GM12801 (cell line): Measurements from ENCODE around the gene RPH3AL.

Experiments used
- CTCF ChIP-seq: IDR thresholded peaks from one replicate; pipeline ENCODE4 v1.5.1; 2011; ENCODE audit warnings: control low read depth; ENCODE audit not compliant: insufficient read length; ENCODE audit errors: extremely low read depth

Gene RPH3AL

DNA sequence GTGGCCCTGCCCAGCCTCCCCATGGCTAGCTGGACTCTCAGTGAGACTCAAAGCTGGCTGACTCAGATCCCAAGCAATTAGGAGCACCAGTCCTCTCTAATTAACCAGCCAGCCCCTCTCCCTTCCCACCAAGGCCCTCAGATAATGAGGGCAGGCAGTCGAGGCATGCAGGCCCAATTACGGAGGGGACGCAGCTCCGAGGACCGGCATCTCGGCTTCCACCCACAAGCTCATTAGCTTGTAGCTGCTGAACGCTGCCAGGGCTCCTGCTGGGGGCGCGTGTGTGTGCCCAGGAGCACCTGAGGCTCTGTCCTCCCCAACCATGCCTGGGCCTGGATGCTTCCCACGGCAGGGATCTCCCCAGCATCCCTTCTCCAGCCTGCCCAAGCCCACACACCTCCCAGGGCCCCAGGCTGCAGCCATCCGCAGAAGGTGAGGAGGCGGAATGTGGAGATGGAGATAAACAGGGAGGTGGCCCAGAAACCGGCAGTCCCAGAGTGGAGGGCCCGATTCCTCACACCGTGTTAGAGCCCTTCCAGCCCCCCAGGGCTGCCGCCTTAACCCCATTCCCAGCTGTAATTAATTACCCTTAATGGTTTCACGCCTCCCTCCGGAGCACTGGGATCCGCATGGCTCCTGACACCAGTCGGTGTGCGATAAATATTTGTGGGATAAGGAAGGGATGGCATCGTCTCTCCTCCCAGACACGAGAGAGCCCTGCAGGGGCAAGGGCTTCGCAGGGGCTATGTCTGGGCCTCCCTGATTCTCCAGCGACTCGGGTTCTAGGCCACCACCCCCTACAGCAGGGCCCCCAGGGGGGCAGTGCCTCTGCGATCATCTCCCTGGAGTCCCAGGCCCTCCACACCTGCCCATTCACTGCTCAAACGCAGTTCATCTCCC, 42.2 kb downstream of the RPH3AL start:
- no peak for TF ChIP-seq CTCF

GRCh38 chr17:309361-309888, 43.2 kb downstream of the RPH3AL start:
- TF ChIP-seq CTCF = no peak

GRCh38 chr17:307741-308507, 44.7 kb downstream of the RPH3AL start:
- TF ChIP-seq CTCF = no peak

DNA sequence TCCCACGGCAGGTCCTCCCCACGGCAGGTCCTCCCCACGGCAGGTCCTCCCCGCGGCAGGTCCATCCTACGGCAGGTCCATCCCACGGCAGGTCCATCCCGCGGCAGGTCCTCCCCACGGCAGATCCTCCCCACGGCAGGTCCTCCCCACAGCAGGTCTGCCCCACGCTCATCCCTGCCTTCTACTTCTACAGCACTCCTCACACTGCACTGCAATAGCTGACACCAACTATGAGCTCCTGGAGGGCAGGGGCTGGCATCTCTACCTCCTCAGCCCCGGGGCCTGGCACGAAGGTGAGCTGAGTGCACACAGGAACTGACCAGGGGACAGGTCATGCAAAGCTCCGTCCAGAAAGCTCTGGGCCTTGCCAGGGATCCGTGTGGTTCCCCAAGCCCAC, 45.3 kb downstream of the RPH3AL start:
- TF ChIP-seq CTCF = no peak

DNA sequence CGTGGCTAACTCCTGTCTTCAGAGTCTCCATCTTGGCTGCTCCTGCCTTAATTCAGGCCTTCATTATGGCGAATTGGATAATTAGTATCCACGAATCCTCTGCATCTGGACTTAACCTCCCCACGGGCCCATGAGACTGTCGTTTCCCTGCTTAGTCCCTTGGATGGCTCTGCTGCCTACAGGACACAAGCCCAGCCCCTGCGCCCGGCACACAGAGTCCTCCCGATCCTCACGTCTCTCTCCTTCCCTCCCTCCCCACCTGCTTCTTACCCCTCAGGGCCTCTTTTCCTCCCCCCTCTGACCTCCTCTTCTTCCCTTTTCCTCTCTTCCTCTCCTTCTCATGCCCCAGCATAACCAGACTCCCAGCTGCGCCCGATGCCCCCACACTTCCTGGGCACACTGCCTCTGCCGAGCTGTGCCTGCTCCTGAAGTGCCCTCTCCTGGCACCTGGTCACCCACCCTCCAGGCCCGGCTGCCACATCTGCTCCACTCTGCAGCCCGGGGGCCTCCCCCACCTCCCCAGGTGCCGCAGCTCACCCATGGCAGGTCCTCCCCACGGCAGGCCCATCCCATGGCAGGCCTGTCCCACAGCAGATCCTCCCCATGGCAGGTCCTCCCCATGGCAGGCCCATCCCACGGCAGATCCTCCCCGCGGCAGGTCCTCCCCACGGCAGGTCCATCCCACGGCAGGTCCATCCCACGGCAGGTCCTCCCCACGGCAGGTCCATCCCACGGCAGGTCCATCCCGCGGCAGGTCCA, 45.9 kb downstream of the RPH3AL start:
- TF ChIP-seq CTCF = no peak

DNA sequence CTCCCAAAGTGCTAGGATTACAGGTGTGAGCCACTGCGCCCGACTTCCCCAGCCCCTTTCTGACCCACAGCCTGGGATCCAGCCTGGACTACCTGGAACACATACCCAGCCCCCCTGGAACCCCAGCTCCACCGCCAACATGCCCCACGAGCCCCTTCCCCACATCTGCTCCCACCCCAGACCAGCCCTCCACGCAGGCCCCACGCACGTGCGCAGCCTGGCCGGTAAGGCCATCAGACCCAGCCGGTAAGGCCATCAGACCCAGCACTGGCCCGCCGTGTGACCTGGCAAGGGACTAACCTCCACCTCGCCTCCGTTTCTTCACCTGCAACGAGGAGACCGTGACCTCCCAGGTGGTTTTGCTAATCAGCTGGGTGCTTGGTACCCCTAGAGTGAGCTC, 46.5 kb downstream of the RPH3AL start:
- no peak for TF ChIP-seq CTCF
